ENCODE measurements around the gene CAPN5. TPM values are rescaled to one million over a fixed set of nuclear protein-coding genes. Genes with fewer than 3 reads are reported as not detected.

The CAPN5 gene
- total and polyA plus RNA-seq, 4 donors: 6.5 to 25.8 (median 18.2) TPM

- Histone ChIP-seq H3K4me1 (ENCODE audit: control insufficient read depth in 4 of 4, insufficient read depth in 4 of 4, low read length in 3 of 4) (peaks cover 0 to 1% (median 0%) of the 10 kb centered on the region in 4 donors), H3K27ac (ENCODE audit: low read depth in 1 of 2, low read length in 2 of 2) (no peak overlapping the region), H3K36me3 (ENCODE audit: control insufficient read depth in 4 of 4, insufficient read depth in 3 of 4, low read depth in 1 of 4, low read length in 3 of 4) (peaks cover 7 to 66% (median 20%) of the 10 kb centered on the region in 4 donors), H3K4me3 (ENCODE audit: low read depth in 1 of 3, low read length in 3 of 3) (no peak overlapping the region), H3K9ac (ENCODE audit: low read depth in 1 of 2, low read length in 2 of 2) (no peak overlapping the region), H3K9me3 (ENCODE audit: control insufficient read depth in 4 of 4, low read length in 3 of 4) (no peaks in the 10 kb centered on the region), H3K27me3 (ENCODE audit: control insufficient read depth in 4 of 4, insufficient read depth in 4 of 4, low read length in 3 of 4) (no peaks in the 10 kb centered on the region)
- 94% methylated on average over 15 of the region's 15 CpGs for whole genome bisulfite sequencing
- DNase-seq (ENCODE audit: low spot score): no peak
- no peak for TF ChIP-seq JUND (IDR thresholded peaks at IDR 0.05)
- no peak for TF ChIP-seq HNF4A (conservative IDR thresholded peaks at IDR 0.05)
- TF ChIP-seq FOXA2 (IDR thresholded peaks at IDR 0.05): no peak
- no peak for TF ChIP-seq YY1 (IDR thresholded peaks at IDR 0.05)
- TF ChIP-seq NR2F2 (IDR thresholded peaks at IDR 0.05): no peak
- no peak for TF ChIP-seq MAX (IDR thresholded peaks at IDR 0.05)
- no peak for TF ChIP-seq GABPA (IDR thresholded peaks at IDR 0.05 in 1 of 2, conservative IDR thresholded peaks at IDR 0.05 in 1 of 2)
- TF ChIP-seq RAD21 (IDR thresholded peaks at IDR 0.05): no peak
- TF ChIP-seq FOXA1 (IDR thresholded peaks at IDR 0.05): no peak
- no peak for TF ChIP-seq SP1 (IDR thresholded peaks at IDR 0.05)
- no peak for TF ChIP-seq RXRA (IDR thresholded peaks at IDR 0.05)
- TF ChIP-seq CTCF (IDR thresholded peaks at IDR 0.05; ENCODE audit: low read depth, low read length, missing input control): no peak
- TF ChIP-seq TAF1 (conservative IDR thresholded peaks at IDR 0.05): no peak
Measured at GRCh38 chr11:77115956-77116355, 49.2 kb downstream of the CAPN5 start.

GRCh38 chr11:77117492-77117891 lies 50.7 kb downstream of the CAPN5 start:
- H3K4me3 ChIP-seq (ENCODE audit: low read depth in 1 of 3, low read length in 3 of 3): no peak overlapping the region
- WGBS: 89% methylated on average over 7 of the region's 7 CpGs
- no peaks in the 10 kb centered on the region for H3K27me3 ChIP-seq (ENCODE audit: control insufficient read depth in 4 of 4, insufficient read depth in 4 of 4, low read length in 3 of 4)
- no peak overlapping the region for H3K9ac ChIP-seq (ENCODE audit: low read depth in 1 of 2, low read length in 2 of 2)
- no peaks in the 10 kb centered on the region for H3K9me3 ChIP-seq (ENCODE audit: control insufficient read depth in 4 of 4, low read length in 3 of 4)
- no peaks in the 10 kb centered on the region for H3K4me1 ChIP-seq (ENCODE audit: control insufficient read depth in 4 of 4, insufficient read depth in 4 of 4, low read length in 3 of 4)
- TF ChIP-seq GABPA (IDR thresholded peaks at IDR 0.05 in 1 of 2, conservative IDR thresholded peaks at IDR 0.05 in 1 of 2) (no peak), HNF4G (IDR thresholded peaks at IDR 0.05) (no peak), NR2F2 (IDR thresholded peaks at IDR 0.05) (no peak), SP1 (IDR thresholded peaks at IDR 0.05) (no peak), FOXA2 (IDR thresholded peaks at IDR 0.05) (no peak), CTCF (IDR thresholded peaks at IDR 0.05; ENCODE audit: low read depth, low read length, missing input control) (no peak)
- H3K27ac ChIP-seq (ENCODE audit: low read depth in 1 of 2, low read length in 2 of 2): no peak overlapping the region
- peaks cover 12 to 78% (median 27%) of the 10 kb centered on the region in 4 donors for H3K36me3 ChIP-seq (ENCODE audit: control insufficient read depth in 4 of 4, insufficient read depth in 3 of 4, low read depth in 1 of 4, low read length in 3 of 4)
- no peak for DNase-seq (ENCODE audit: low spot score)

GRCh38 chr11:77118086-77118485 lies 51.3 kb downstream of the CAPN5 start:
- H3K9ac ChIP-seq (ENCODE audit: low read depth in 1 of 2, low read length in 2 of 2): no peak overlapping the region
- peaks cover 12 to 81% (median 30%) of the 10 kb centered on the region in 4 donors for H3K36me3 ChIP-seq (ENCODE audit: control insufficient read depth in 4 of 4, insufficient read depth in 3 of 4, low read depth in 1 of 4, low read length in 3 of 4)
- no peaks in the 10 kb centered on the region for H3K9me3 ChIP-seq (ENCODE audit: control insufficient read depth in 4 of 4, low read length in 3 of 4)
- no peak overlapping the region for H3K27ac ChIP-seq (ENCODE audit: low read depth in 1 of 2, low read length in 2 of 2)
- 95% methylated on average over 17 of the region's 17 CpGs for WGBS
- no peak for DNase-seq (ENCODE audit: low spot score)
- H3K4me1 ChIP-seq (ENCODE audit: control insufficient read depth in 4 of 4, insufficient read depth in 4 of 4, low read length in 3 of 4): no peaks in the 10 kb centered on the region
- H3K27me3 ChIP-seq (ENCODE audit: control insufficient read depth in 4 of 4, insufficient read depth in 4 of 4, low read length in 3 of 4): no peaks in the 10 kb centered on the region
- no peak overlapping the region for H3K4me3 ChIP-seq (ENCODE audit: low read depth in 1 of 3, low read length in 3 of 3)
- no peak for TF ChIP-seq MAX (IDR thresholded peaks at IDR 0.05)
- TF ChIP-seq SP1 (IDR thresholded peaks at IDR 0.05): no peak
- TF ChIP-seq TAF1 (conservative IDR thresholded peaks at IDR 0.05): no peak
- TF ChIP-seq GABPA (IDR thresholded peaks at IDR 0.05 in 1 of 2, conservative IDR thresholded peaks at IDR 0.05 in 1 of 2): no peak
- no peak for TF ChIP-seq ATF3 (IDR thresholded peaks at IDR 0.05)
- TF ChIP-seq HNF4A (conservative IDR thresholded peaks at IDR 0.05): no peak
- TF ChIP-seq YY1 (IDR thresholded peaks at IDR 0.05): no peak
- no peak for TF ChIP-seq ZBTB33 (IDR thresholded peaks at IDR 0.05)

Measured in liver (tissue), 9 donors.